ENCODE data around the gene SYCP2.

The SYCP2 gene

GRCh38 chr20:59814840-59815340 is 118.5 kb downstream of the SYCP2 start:
- TF ChIP-seq POLR2A (IDR thresholded peaks at IDR 0.05; ENCODE audit: low read length) (no peak), GATA1 (IDR thresholded peaks at IDR 0.05; ENCODE audit: low read depth, low read length) (no peak)

DNA sequence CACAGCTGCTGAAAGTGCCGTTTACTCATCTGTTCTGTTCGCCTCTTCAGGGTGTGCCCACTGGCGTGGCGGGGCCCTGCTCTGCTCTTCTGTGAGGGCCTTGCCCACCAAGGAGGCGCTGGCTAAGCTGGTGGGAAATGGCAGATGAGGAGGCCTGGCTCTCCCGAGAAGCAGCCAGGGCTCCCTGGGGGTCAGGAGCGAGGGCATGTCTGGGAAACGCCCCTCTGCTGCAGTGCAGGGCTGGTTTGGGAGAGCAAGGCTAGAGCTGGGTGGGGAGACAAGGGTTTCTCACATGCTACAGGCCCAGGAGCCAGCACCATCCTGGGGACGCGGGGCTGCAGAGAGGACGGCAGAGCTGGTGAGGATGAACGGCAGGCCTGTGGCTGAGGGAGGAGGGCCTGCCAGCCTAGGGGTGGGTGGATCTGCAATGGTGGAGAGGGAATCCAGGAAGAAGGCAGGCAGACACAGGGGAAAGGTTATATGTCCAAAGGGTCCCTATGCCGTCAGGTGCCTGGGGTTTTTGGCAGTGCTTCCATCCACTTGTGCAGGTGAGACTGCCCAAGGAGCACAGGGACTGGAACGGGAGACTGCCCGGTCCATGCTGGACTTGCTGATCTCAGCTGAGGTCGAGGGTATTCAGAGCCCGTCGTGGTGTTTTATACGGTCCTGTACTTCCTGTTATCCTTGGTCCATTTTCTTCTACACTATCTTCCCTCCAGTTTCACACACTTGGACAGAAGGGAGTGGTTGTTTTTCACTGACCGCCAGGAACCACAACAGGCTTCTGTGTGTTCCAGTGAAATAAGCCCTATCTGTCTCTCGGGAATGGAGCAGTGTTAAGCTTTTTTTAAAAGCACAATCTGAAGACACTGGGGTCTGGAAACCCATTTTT is 119.2 kb downstream of the SYCP2 start:
- TF ChIP-seq GATA1 (IDR thresholded peaks at IDR 0.05; ENCODE audit: low read depth, low read length): no peak
- no peak for TF ChIP-seq POLR2A (IDR thresholded peaks at IDR 0.05; ENCODE audit: low read length)
- DNase-seq: no peak

More at GRCh38 chr20:59814840-59815340, 118.5 kb downstream of the SYCP2 start:
- DNase-seq: no peak

Measured in erythroblast (primary cell).